ENCODE results near the gene TDRD9.

DNA sequence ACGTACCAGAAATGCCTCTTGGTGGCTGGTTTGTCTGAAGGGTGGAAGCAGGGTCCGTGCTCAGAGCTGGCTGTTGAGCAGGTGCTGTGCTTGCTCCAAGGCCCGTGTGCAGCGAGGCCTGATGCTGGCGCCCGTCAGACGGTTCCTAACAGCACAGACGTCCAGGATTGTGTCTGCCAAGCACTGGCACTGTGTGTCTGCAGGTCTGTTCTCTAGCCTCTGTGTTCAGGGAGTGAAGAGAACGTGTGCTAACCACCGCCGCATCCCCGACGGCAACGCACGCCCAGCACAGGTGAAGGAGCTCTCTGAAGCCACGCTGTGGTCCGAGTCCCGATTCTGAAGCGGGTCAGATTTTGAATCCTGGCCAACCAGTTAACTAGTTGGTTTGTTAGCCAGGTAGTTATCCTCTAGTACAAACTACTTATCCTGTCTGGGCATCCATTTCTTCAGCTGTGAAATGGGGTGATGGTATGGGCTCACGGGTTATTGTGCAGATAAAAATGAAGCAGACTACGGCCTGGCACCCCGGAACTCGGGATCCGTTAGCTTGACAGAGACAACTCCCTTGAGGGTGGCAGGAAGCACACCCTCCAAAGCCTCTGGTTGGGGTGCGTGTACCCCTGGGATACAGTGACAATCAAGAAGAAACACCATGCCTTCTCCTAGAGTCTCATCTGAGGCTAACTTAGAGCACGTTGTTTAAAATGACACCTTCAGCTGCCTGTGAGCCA is 18.6 kb upstream of the TDRD9 start:
- no peak for TF ChIP-seq EP300 (conservative IDR thresholded peaks at IDR 0.05; ENCODE audit: poor library complexity, severe bottlenecking)
- TF ChIP-seq, protein P1, sequence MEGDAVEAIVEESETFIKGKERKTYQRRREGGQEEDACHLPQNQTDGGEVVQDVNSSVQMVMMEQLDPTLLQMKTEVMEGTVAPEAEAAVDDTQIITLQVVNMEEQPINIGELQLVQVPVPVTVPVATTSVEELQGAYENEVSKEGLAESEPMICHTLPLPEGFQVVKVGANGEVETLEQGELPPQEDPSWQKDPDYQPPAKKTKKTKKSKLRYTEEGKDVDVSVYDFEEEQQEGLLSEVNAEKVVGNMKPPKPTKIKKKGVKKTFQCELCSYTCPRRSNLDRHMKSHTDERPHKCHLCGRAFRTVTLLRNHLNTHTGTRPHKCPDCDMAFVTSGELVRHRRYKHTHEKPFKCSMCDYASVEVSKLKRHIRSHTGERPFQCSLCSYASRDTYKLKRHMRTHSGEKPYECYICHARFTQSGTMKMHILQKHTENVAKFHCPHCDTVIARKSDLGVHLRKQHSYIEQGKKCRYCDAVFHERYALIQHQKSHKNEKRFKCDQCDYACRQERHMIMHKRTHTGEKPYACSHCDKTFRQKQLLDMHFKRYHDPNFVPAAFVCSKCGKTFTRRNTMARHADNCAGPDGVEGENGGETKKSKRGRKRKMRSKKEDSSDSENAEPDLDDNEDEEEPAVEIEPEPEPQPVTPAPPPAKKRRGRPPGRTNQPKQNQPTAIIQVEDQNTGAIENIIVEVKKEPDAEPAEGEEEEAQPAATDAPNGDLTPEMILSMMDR (IDR thresholded peaks at IDR 0.05; ENCODE audit: poor library complexity, severe bottlenecking) = no peak
- no peak for TF ChIP-seq POLR2AphosphoS5 (IDR thresholded peaks at IDR 0.05)
- TF ChIP-seq EZH2 (IDR thresholded peaks at IDR 0.05; ENCODE audit: borderline replicate concordance, insufficient read depth, low read length, poor library complexity, severe bottlenecking) = no peak
- no peak for TF ChIP-seq TAF1 (IDR thresholded peaks at IDR 0.05; ENCODE audit: low read depth)
- no peak for TF ChIP-seq RAD21 (conservative IDR thresholded peaks at IDR 0.05)

Measured in neural cell (in vitro differentiated cells).